ENCODE results near the gene CSMD2.

CSMD2 gene

GRCh38 chr1:33905241-33905640 is 259.8 kb downstream of the CSMD2 start:
- H3K4me1 ChIP-seq = no peaks in the 10 kb centered on the region
- no peaks in the 10 kb centered on the region for H3K36me3 ChIP-seq (replicated peaks)
- in situ Hi-C loops (cut with MboI; ENCODE audit: low sequenced_read_pairs) = no loop called here
- H3K9me3 ChIP-seq = no peaks in the 10 kb centered on the region
- H3K27me3 ChIP-seq (ENCODE audit: low read depth) = no peaks in the 10 kb centered on the region
- H3K4me3 ChIP-seq = no peak overlapping the region
- no peak for DNase-seq (ENCODE audit: low spot score in 2 of 2)

- no peaks in the 10 kb centered on the region for H3K36me3 ChIP-seq (replicated peaks)
- no peaks in the 10 kb centered on the region for H3K27me3 ChIP-seq (ENCODE audit: low read depth)
- no peak overlapping the region for H3K4me3 ChIP-seq
- in situ Hi-C loops (cut with MboI; ENCODE audit: low sequenced_read_pairs) = no loop called here
- no peaks in the 10 kb centered on the region for H3K9me3 ChIP-seq
- DNase-seq (ENCODE audit: low spot score in 2 of 2) = no peak
- H3K4me1 ChIP-seq = no peaks in the 10 kb centered on the region
These were observed 261.8 kb downstream of the CSMD2 start for GRCh38 chr1:33903210-33903589.

GRCh38 chr1:33902486-33903209 is 262.4 kb downstream of the CSMD2 start:
- Histone ChIP-seq H3K36me3 (replicated peaks) (no peaks in the 10 kb centered on the region), H3K4me1 (no peaks in the 10 kb centered on the region), H3K4me3 (no peak overlapping the region), H3K9me3 (no peaks in the 10 kb centered on the region), H3K27me3 (ENCODE audit: low read depth) (no peaks in the 10 kb centered on the region)
- DNase-seq (ENCODE audit: low spot score in 2 of 2) = no peak
- in situ Hi-C loops (cut with MboI; ENCODE audit: low sequenced_read_pairs) = no loop called here

GRCh38 chr1:33899746-33900145 is 265.3 kb downstream of the CSMD2 start:
- Histone ChIP-seq H3K4me1 (no peaks in the 10 kb centered on the region), H3K4me3 (no peak overlapping the region), H3K27me3 (ENCODE audit: low read depth) (no peaks in the 10 kb centered on the region), H3K9me3 (no peaks in the 10 kb centered on the region), H3K36me3 (replicated peaks) (no peaks in the 10 kb centered on the region)
- DNase-seq (ENCODE audit: low spot score in 2 of 2) = no peak
- in situ Hi-C loops (cut with MboI; ENCODE audit: low sequenced_read_pairs) = no loop called here

- no peaks in the 10 kb centered on the region for H3K27me3 ChIP-seq (ENCODE audit: low read depth)
- no peak overlapping the region for H3K4me3 ChIP-seq
- no peaks in the 10 kb centered on the region for H3K36me3 ChIP-seq (replicated peaks)
- no peak for DNase-seq (ENCODE audit: low spot score in 2 of 2)
- no peaks in the 10 kb centered on the region for H3K4me1 ChIP-seq
- H3K9me3 ChIP-seq = no peaks in the 10 kb centered on the region
- in situ Hi-C loops (cut with MboI; ENCODE audit: low sequenced_read_pairs) = no loop called here
These were observed 266.1 kb downstream of the CSMD2 start for GRCh38 chr1:33898881-33899280.

GRCh38 chr1:33898406-33898805 is 266.6 kb downstream of the CSMD2 start:
- H3K27me3 ChIP-seq (ENCODE audit: low read depth) = no peaks in the 10 kb centered on the region
- no peak overlapping the region for H3K4me3 ChIP-seq
- no peaks in the 10 kb centered on the region for H3K36me3 ChIP-seq (replicated peaks)
- in situ Hi-C loops (cut with MboI; ENCODE audit: low sequenced_read_pairs) = no loop called here
- H3K9me3 ChIP-seq = no peaks in the 10 kb centered on the region
- H3K4me1 ChIP-seq = no peaks in the 10 kb centered on the region
- no peak for DNase-seq (ENCODE audit: low spot score in 2 of 2)

GRCh38 chr1:33897092-33897725 is 267.8 kb downstream of the CSMD2 start:
- no peaks in the 10 kb centered on the region for H3K36me3 ChIP-seq (replicated peaks)
- H3K9me3 ChIP-seq = no peaks in the 10 kb centered on the region
- H3K4me3 ChIP-seq = no peak overlapping the region
- in situ Hi-C loops (cut with MboI; ENCODE audit: low sequenced_read_pairs) = no loop called here
- DNase-seq (ENCODE audit: low spot score in 2 of 2) = no peak
- H3K27me3 ChIP-seq (ENCODE audit: low read depth) = no peaks in the 10 kb centered on the region
- H3K4me1 ChIP-seq = no peaks in the 10 kb centered on the region

- H3K27me3 ChIP-seq (ENCODE audit: low read depth) = no peaks in the 10 kb centered on the region
- H3K4me1 ChIP-seq = no peaks in the 10 kb centered on the region
- no peaks in the 10 kb centered on the region for H3K36me3 ChIP-seq (replicated peaks)
- in situ Hi-C loops (cut with MboI; ENCODE audit: low sequenced_read_pairs) = no loop called here
- no peaks in the 10 kb centered on the region for H3K9me3 ChIP-seq
- no peak overlapping the region for H3K4me3 ChIP-seq
- DNase-seq (ENCODE audit: low spot score in 2 of 2) = no peak
These were observed 269.1 kb downstream of the CSMD2 start for GRCh38 chr1:33895976-33896375.

GRCh38 chr1:33895396-33895795 is 269.6 kb downstream of the CSMD2 start:
- no peak overlapping the region for H3K4me3 ChIP-seq
- in situ Hi-C loops (cut with MboI; ENCODE audit: low sequenced_read_pairs) = no loop called here
- no peaks in the 10 kb centered on the region for H3K4me1 ChIP-seq
- no peaks in the 10 kb centered on the region for H3K9me3 ChIP-seq
- H3K36me3 ChIP-seq (replicated peaks) = no peaks in the 10 kb centered on the region
- DNase-seq (ENCODE audit: low spot score in 2 of 2) = no peak
- no peaks in the 10 kb centered on the region for H3K27me3 ChIP-seq (ENCODE audit: low read depth)

- in situ Hi-C loops (cut with MboI; ENCODE audit: low sequenced_read_pairs) = no loop called here
- Histone ChIP-seq H3K27me3 (ENCODE audit: low read depth) (no peaks in the 10 kb centered on the region), H3K4me1 (no peaks in the 10 kb centered on the region), H3K4me3 (no peak overlapping the region), H3K36me3 (replicated peaks) (no peaks in the 10 kb centered on the region), H3K9me3 (no peaks in the 10 kb centered on the region)
- no peak for DNase-seq (ENCODE audit: low spot score in 2 of 2)
These were observed 271.7 kb downstream of the CSMD2 start for GRCh38 chr1:33893147-33893830.

GRCh38 chr1:33886496-33886895 is 278.5 kb downstream of the CSMD2 start:
- no peaks in the 10 kb centered on the region for H3K36me3 ChIP-seq (replicated peaks)
- DNase-seq (ENCODE audit: low spot score in 2 of 2) = no peak
- in situ Hi-C loops (cut with MboI; ENCODE audit: low sequenced_read_pairs) = no loop called here
- no peaks in the 10 kb centered on the region for H3K4me1 ChIP-seq
- H3K4me3 ChIP-seq = no peak overlapping the region
- no peaks in the 10 kb centered on the region for H3K9me3 ChIP-seq
- no peaks in the 10 kb centered on the region for H3K27me3 ChIP-seq (ENCODE audit: low read depth)

- in situ Hi-C loops (cut with MboI; ENCODE audit: low sequenced_read_pairs) = no loop called here
- Histone ChIP-seq H3K9me3 (no peaks in the 10 kb centered on the region), H3K4me3 (no peak overlapping the region), H3K4me1 (no peaks in the 10 kb centered on the region), H3K27me3 (ENCODE audit: low read depth) (no peaks in the 10 kb centered on the region), H3K36me3 (replicated peaks) (no peaks in the 10 kb centered on the region)
- no peak for DNase-seq (ENCODE audit: low spot score in 2 of 2)
These were observed 284.7 kb downstream of the CSMD2 start for GRCh38 chr1:33880305-33880704.

GRCh38 chr1:33878392-33878791 is 286.6 kb downstream of the CSMD2 start:
- in situ Hi-C loops (cut with MboI; ENCODE audit: low sequenced_read_pairs) = no loop called here
- Histone ChIP-seq H3K4me1 (no peaks in the 10 kb centered on the region), H3K27me3 (ENCODE audit: low read depth) (no peaks in the 10 kb centered on the region)

GRCh38 chr1:33876970-33877650 is 287.9 kb downstream of the CSMD2 start:
- Histone ChIP-seq H3K4me1 (no peaks in the 10 kb centered on the region), H3K36me3 (replicated peaks) (no peaks in the 10 kb centered on the region), H3K4me3 (no peak overlapping the region), H3K9me3 (no peaks in the 10 kb centered on the region), H3K27me3 (ENCODE audit: low read depth) (no peaks in the 10 kb centered on the region)
- in situ Hi-C loops (cut with MboI; ENCODE audit: low sequenced_read_pairs) = no loop called here
- no peak for DNase-seq (ENCODE audit: low spot score in 2 of 2)

More at GRCh38 chr1:33878392-33878791, 286.6 kb downstream of the CSMD2 start:
- Histone ChIP-seq H3K4me3 (no peak overlapping the region), H3K36me3 (replicated peaks) (no peaks in the 10 kb centered on the region), H3K9me3 (no peaks in the 10 kb centered on the region)
- DNase-seq (ENCODE audit: low spot score in 2 of 2) = no peak
